ENCODE measurements around the gene RPL18.

The RPL18 gene

GRCh38 chr19:48629599-48630295 is 10.8 kb upstream of the RPL18 start:
- no peak for DNase-seq (ENCODE audit: extremely low read depth, insufficient read length)
- peaks cover 10% of the 10 kb centered on the region for H3K36me3 ChIP-seq (ENCODE audit: control insufficient read depth, insufficient read depth, low read length)
- no peaks in the 10 kb centered on the region for H3K27me3 ChIP-seq (replicated peaks; ENCODE audit: control insufficient read depth, insufficient read depth, low read length)
- H3K4me3 ChIP-seq (replicated peaks; ENCODE audit: low read depth, low read length), result no peak overlapping the region
- no peak for TF ChIP-seq CTCF (IDR thresholded peaks at IDR 0.05; ENCODE audit: insufficient read depth, low read length, poor library complexity, severe bottlenecking)

- Histone ChIP-seq H3K27me3 (replicated peaks; ENCODE audit: control insufficient read depth, insufficient read depth, low read length) (no peaks in the 10 kb centered on the region), H3K36me3 (ENCODE audit: control insufficient read depth, insufficient read depth, low read length) (peaks cover 10% of the 10 kb centered on the region), H3K4me3 (replicated peaks; ENCODE audit: low read depth, low read length) (no peak overlapping the region)
- no peak for TF ChIP-seq CTCF (IDR thresholded peaks at IDR 0.05; ENCODE audit: insufficient read depth, low read length, poor library complexity, severe bottlenecking)
- no peak for DNase-seq (ENCODE audit: extremely low read depth, insufficient read length)
These were observed 10.3 kb upstream of the RPL18 start for GRCh38 chr19:48629297-48629598.

- Histone ChIP-seq H3K36me3 (ENCODE audit: control insufficient read depth, insufficient read depth, low read length) (peaks cover 10% of the 10 kb centered on the region), H3K4me3 (replicated peaks; ENCODE audit: low read depth, low read length) (no peak overlapping the region), H3K27me3 (replicated peaks; ENCODE audit: control insufficient read depth, insufficient read depth, low read length) (no peaks in the 10 kb centered on the region)
- TF ChIP-seq CTCF (IDR thresholded peaks at IDR 0.05; ENCODE audit: insufficient read depth, low read length, poor library complexity, severe bottlenecking), result no peak
- DNase-seq (ENCODE audit: extremely low read depth, insufficient read length), result no peak
These were observed 9.7 kb upstream of the RPL18 start for GRCh38 chr19:48628486-48629296.

GRCh38 chr19:48627865-48628314 is 8.9 kb upstream of the RPL18 start:
- no peak overlapping the region for H3K4me3 ChIP-seq (replicated peaks; ENCODE audit: low read depth, low read length)
- DNase-seq (ENCODE audit: extremely low read depth, insufficient read length), result no peak
- no peaks in the 10 kb centered on the region for H3K27me3 ChIP-seq (replicated peaks; ENCODE audit: control insufficient read depth, insufficient read depth, low read length)
- peaks cover 10% of the 10 kb centered on the region for H3K36me3 ChIP-seq (ENCODE audit: control insufficient read depth, insufficient read depth, low read length)
- TF ChIP-seq CTCF (IDR thresholded peaks at IDR 0.05; ENCODE audit: insufficient read depth, low read length, poor library complexity, severe bottlenecking), result no peak

DNA sequence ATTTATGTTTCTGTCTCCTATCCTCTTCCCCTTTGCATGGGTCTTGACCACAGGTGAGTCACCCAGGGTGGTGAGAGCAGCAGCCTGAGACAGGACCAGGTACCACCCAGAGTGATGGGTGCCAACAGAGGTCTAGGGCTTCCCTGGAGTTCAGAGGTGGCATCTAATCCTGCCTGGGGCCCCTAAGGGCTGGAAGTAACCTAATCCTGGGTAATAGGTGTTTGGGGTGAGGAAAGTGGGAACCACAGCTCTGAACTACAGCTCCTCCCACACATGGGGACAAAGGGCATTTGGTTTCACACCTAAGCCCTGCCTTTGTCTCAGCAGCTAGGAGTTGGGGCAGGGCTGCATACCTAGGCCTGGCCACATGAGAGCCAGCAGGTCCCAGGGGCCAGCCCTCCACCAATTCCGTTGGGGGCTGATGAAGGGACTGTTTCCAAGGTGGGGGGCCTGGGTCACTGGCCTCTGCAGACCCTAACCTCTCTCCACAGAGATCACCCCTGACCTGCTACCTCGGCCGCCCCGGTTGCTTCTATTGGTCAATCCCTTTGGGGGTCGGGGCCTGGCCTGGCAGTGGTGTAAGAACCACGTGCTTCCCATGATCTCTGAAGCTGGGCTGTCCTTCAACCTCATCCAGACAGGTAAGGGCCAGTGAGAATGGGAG is 8.4 kb upstream of the RPL18 start:
- no peaks in the 10 kb centered on the region for H3K27me3 ChIP-seq (replicated peaks; ENCODE audit: control insufficient read depth, insufficient read depth, low read length)
- peaks cover 10% of the 10 kb centered on the region for H3K36me3 ChIP-seq (ENCODE audit: control insufficient read depth, insufficient read depth, low read length)
- H3K4me3 ChIP-seq (replicated peaks; ENCODE audit: low read depth, low read length), result no peak overlapping the region
- DNase-seq (ENCODE audit: extremely low read depth, insufficient read length), result no peak
- no peak for TF ChIP-seq CTCF (IDR thresholded peaks at IDR 0.05; ENCODE audit: insufficient read depth, low read length, poor library complexity, severe bottlenecking)
